ENCODE measurements around the gene TLE4.
"Not testable (repeated sequence)": the region's sequence is repeated elsewhere in the genome, so short reads cannot be mapped to it uniquely, and the experiment has no call there.

TLE4 gene

DNA sequence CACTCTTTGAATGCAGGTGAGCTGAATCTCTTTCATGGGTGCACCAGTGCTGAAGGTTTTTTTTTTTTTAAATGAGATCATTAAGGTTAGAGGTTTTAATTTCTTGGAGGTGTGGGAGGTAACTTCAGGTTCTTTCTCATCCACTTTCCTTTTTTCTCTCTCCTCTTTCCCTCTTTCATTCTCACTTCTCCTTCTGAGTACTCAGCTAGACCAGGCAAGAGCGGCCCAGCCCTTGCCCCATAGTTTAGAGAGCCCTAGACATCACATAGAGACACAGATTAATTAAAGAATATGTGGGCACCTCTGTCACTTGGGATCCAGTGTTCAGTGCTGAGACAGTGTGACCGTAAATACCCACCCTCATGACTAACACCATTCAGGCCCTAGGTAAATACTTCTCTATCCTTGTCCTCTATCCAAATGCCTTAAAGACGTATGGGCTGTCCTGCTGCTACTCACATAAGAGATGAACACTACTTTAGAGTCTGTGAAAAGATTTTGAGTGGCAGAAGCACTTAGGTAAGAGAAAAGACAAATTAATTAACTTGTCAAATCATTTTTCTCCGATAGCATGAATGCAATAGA lies 174.1 kb downstream of the TLE4 start:
- DNase-seq, result no peak

DNA sequence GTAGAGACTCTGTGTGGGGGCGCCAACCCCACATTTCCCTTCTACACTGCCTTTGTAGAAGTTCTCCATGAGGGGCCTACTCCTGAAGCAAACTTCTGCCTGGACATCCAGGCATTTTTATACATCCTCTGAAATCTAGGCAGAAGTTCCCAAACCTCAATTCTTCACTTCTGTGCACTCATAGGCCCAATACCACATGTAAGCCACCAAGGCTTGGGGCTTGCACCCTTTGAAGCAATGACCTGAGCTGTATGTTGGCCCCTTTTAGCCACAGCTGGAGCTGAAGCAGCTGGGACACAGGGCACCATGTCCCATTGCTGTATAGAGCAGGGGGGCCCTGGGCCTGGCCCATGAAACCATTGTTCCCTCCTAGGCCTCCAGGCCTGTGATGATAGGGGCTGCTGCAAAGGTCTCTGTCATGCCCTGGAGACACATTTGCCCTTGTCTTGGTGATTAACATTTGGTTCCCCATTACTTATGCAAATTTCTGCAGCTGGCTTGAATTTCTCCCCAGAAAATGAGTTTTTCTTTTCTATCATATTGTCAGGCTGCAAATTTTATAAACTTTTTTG lies 180.2 kb downstream of the TLE4 start:
- DNase-seq, result not testable (repeated sequence)

DNA sequence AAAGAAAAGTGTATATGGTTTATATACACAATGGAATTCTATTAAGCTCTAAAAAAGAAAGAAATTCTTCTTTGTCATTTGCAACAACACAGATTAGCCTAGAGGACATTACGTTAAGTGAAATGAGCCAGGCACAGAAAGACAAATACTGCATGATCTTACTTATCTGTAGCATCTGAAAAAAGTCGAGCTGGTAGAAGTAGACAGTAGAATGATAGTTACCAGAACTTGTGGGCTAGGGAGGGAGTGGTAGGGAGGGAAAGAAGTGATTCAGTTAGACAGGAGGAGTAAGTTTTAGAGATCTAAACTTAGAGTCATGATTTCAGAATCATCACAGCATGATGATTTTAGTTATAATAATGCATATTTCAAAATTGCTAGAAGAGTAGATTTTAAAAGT lies 184.6 kb downstream of the TLE4 start:
- DNase-seq, result no peak

DNA sequence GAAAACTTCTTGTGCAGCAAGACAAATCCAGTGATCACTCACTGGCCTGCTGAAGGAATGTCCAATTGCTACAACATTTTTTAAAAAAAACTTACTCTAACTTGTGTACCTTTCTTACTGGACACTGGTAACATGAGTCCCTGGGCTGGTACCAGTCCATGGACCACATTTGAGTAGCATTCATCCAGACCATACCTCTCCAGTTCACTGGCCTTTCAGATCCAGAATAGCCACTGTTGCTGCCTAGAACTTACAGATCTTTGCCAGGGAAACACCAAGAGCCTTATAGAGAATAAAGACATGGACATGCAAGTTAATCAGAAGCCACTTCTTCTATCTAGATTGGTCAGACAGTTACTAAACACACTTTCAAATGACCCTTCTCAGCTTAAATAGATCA lies 185.3 kb downstream of the TLE4 start:
- DNase-seq, result no peak

DNA sequence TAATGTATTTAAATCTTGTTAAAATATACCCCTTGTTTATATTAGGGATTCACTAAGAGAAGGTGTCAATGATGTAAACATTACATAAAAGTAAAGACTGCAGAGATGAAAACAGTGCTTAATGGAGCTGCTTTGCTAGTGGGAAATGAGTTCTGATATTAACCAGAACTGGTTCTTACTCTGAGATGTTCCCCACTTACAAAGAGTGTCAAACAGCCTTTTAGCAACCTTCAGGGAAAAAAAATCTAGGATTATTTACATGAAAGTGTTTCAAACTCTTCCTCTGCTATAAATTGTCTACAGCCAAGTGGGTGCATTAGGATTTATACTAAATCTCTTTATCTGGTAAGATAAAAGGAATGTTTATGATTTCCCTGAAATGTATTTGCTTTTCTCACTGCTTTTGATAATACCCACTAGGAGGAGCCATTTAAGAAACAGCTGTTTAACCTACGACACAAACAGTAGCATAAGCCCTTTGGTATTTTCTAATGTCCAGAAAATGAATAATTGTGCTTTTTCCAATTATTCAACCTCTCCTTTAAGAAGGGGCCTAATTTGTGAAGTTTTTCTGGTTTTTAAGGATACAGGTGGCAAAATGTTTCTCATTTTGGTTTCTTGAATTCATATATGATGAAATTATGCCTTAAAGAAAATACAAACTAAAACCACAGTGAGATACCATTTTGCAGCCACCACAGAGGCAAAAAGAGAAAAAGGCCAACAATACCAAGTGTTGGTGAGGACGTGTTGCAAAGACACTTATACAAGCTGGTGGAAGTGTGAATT lies 186.3 kb downstream of the TLE4 start:
- DNase-seq, result no peak

DNA sequence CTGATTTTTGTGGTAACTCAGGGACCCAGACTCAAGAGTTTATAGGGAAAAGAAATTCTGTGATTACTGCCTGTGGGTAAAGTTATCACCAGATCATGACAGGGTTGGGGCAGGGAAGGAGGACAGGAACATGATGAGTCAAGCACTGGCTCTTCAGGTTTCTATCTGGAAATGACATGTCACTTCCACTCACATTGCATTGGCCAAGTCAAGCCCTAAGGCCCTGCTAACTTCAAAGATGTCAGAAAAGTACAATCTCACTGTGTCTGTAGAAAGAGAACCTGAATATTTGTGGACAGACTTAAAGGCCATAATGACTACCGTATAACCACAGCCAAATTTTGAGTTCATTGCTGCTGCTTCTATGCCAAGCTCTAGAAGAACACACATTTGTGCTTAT lies 187.7 kb downstream of the TLE4 start:
- DNase-seq, result no peak

DNA sequence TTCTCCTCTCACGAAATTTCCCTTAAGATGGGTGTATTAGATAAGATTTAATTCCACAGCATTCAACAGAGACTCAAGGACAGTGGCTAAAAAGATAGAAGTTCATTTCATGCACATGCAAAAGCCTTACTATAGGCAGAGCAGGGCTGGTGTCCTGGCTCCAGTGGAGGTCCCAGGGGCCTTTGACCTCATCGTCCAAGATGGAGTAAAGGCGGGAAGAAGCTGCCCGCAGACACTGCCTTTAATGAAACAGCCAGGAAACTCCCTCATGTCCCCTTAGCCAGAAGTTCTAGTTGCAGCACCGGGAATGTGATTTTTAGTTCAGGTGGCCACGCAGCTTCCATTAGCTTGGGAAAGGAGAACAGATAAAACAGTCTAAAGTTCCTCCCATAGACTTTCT lies 190.3 kb downstream of the TLE4 start:
- DNase-seq, result no peak

DNA sequence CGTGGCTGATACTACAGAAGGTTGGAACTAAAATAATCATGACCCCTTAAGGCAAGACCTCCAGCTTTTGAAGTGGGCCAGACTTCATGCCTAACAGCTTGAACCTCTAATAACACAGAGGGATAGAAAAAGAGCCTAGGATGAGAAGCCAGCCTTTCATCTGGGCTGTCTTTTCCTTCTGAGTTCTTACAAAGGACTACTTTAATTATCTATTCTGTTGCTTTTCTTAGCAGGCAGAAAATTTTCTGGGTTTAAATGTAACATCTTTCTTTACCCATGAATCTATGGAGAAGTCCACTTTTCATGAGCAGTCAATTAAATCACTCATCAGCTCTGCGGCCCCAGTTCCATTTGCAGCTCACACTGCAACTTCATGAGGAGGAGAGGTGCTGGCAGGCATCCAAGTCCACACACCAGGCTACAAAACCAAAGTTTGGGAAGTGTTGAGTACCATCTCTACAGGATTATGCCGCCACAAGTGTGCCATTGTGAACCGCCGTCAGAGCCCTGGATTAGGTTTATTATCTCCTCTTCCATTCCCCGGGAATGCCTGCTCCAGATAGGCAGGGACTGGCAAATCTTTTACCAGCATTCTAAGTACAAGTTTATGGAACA lies 192.0 kb downstream of the TLE4 start:
- no peak for DNase-seq

DNA sequence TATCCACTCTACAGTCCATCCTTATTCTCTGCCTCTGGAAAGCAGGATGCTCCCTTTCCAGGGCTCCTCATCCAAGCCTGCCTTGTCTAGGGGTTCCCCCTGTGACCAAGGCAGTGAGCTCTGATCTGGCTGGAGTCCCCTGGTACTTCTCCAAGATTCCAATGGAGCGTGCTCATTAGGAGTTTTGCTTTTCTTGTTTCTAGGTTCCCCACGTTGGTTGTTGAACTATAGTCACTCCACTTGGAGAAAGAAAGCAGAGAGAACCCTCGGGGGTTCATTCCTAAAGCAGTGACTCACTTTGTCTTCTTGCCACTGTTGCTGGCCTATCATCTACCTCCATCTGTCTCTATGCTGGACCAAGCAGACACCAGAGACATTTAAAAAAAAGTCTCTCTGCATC lies 192.6 kb downstream of the TLE4 start:
- DNase-seq, result no peak

DNA sequence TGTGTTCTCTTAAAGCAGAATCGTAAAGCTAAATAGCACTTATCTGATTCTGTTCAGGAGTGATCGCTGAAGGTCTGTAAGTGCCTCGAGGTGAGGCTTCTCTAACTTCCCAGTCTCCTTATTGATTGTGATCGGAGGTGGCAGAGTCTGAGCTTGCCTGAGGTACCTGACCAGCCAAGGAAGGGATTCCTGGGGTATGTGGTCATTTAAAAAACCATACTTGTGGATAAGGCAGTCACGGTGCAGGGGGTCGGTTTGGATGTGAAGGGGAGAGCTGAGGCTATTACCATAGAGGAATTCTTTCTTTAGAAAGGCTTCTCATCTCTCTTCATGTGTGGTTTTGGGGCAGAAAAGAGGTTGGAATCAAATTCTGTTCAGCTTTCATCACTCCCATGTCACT lies 193.7 kb downstream of the TLE4 start:
- no peak for DNase-seq

DNA sequence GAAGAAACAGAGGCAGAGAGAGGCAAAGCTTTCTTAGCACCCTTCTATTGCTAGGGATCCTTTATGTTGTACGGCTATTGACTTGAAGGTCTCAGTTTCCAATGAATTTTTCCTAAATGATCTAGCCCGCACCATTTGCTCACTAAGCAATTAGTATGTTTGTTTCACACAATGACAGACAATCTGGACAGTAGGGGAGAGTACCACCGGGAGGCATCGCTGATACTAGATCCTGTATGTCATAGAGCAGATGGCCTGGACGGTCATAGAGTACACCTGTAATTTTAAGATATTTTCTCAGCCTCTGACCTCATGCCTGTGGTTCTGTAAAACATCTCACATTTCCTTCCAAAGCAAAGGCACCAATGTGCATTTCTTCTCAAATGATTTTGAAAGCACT lies 194.3 kb downstream of the TLE4 start:
- no peak for DNase-seq

DNA sequence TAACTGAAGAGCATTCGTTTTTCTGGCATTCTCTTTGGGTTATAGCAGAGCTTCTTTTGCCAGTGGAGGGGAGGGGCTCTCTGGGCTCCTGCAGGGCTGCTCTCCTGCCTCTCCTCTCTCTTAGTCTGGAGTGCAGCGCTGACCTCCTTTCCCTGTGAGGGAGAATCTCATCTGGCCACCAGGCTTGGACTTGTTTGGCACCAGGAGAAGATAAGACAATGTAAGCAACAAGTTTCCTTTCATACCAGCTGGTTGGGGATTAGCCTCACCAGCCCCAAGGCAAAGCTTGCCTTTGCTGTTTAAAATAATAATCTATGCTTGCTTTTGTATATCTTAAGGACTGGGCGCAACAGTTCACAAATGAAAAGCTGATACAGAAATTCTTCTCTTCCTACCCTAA lies 196.4 kb downstream of the TLE4 start:
- DNase-seq, result no peak

DNA sequence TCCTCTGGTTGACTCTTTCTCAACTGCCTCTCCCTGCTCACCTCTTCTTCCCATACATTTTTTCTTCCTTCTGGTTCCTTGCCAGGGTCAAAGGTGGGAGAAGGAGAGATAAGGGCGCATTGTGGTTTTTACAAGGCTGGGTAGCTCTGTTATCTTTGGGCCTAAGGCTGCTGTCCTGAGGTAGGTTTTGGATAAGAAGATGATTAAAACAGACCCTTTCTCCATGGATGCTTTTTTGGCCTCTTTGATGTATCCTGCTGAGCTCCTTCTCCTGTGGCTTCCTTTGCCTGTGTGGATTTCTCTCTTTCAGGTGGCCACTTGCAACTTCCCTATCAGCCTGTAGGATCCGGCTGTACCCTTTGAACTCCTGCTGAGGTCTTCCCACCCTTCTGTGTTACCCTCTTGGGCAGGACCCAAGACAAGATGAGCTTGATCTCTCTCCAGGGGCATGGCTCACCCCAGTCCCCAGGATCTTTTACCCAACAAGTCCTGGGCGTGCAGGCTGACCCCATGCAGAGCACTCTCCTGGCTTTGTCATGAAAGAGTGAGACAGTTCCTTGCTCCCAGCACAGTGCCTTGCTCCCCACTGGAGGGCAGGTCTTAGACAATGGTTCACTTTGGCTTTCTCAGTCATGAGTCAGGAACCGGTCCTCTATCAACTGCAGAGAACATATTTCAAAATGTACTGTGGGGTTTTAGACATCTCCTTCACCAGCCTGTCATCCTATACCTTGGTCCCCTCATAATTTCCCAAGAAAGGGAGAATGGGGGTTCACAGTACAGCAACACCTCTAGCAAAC lies 197.9 kb downstream of the TLE4 start:
- no peak for DNase-seq

DNA sequence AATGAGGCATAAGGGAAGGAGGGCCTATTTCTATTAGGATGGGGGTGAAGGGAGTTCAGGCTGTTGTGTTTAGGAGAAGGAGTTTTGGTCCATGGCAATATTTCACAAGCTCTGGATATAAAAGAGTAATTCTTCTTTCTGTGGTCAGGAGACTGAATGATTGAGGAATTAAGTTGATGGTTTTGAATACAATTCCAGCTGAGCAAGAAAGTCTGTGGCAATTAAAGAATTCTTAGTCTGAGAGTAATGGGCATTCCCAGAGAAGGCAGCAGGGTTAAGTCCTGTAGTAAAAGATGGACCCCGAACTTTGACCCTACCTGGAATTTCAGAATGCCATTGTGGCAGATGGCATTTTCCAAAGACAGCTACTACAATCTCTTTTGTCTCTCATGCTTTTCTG lies 202.6 kb downstream of the TLE4 start:
- DNase-seq, result no peak

Measured in DMS153 (cell line).